Activated naive CD4-positive, alpha-beta T cell treated with anti-CD3 and anti-CD28 coated beads, Interleukin-2, amount 50 U/mL, for 24 hours (primary cell): ENCODE data around the gene RAD54L.
A peak's percentile ranks its signal among the peaks of the same experiment; 100 is the strongest.

Experiments
- H3K27ac Mint-ChIP-seq: one replicate; pipeline ENCODE4 v1.8.0; 2021; ENCODE audit warnings: mild to moderate bottlenecking, mixed read lengths
- H3K27me3 Mint-ChIP-seq: one replicate; pipeline ENCODE4 v1.8.0; 2021; ENCODE audit warnings: mixed read lengths
- H3K36me3 Mint-ChIP-seq: one replicate; pipeline ENCODE4 v1.8.0; 2021; ENCODE audit warnings: mixed read lengths
- H3K4me1 Mint-ChIP-seq: one replicate; pipeline ENCODE4 v1.8.0; 2021; ENCODE audit warnings: mixed read lengths
- H3K4me3 Mint-ChIP-seq: one replicate; pipeline ENCODE4 v1.8.0; 2021; ENCODE audit warnings: mild to moderate bottlenecking, mixed read lengths
- H3K9me3 Mint-ChIP-seq: one replicate; pipeline ENCODE4 v1.8.0; 2021; ENCODE audit warnings: mixed read lengths

Gene RAD54L

GRCh38 chr1:46263146-46263545 is 15.6 kb downstream of the RAD54L start:
- no peaks in the 10 kb centered on the region for H3K9me3 Mint-ChIP-seq
- peaks cover 10% of the 10 kb centered on the region for H3K36me3 Mint-ChIP-seq
- H3K4me1 Mint-ChIP-seq: no peaks in the 10 kb centered on the region
- H3K27ac Mint-ChIP-seq: no peak overlapping the region
- no peaks in the 10 kb centered on the region for H3K27me3 Mint-ChIP-seq
- H3K4me3 Mint-ChIP-seq: no peak overlapping the region

GRCh38 chr1:46268578-46268977 is 21.0 kb downstream of the RAD54L start:
- peaks cover 4% of the 10 kb centered on the region for H3K36me3 Mint-ChIP-seq
- H3K27ac Mint-ChIP-seq: no peak overlapping the region
- H3K9me3 Mint-ChIP-seq: no peaks in the 10 kb centered on the region

GRCh38 chr1:46274225-46275029 is 26.9 kb downstream of the RAD54L start:
- Mint-ChIP-seq H3K9me3 (no peaks in the 10 kb centered on the region), H3K27me3 (no peaks in the 10 kb centered on the region), H3K4me3 (no peak overlapping the region), H3K27ac (no peak overlapping the region), H3K4me1 (no peaks in the 10 kb centered on the region), H3K36me3 (peaks cover 1% of the 10 kb centered on the region)

More at GRCh38 chr1:46268578-46268977, 21.0 kb downstream of the RAD54L start:
- no peak overlapping the region for H3K4me3 Mint-ChIP-seq
- no peaks in the 10 kb centered on the region for H3K27me3 Mint-ChIP-seq
- no peaks in the 10 kb centered on the region for H3K4me1 Mint-ChIP-seq

- Mint-ChIP-seq H3K36me3 (peaks cover 1% of the 10 kb centered on the region), H3K4me1 (no peaks in the 10 kb centered on the region), H3K27ac (no peak overlapping the region), H3K27me3 (no peaks in the 10 kb centered on the region), H3K4me3 (no peak overlapping the region), H3K9me3 (no peaks in the 10 kb centered on the region)
Measured at GRCh38 chr1:46275030-46275337, 27.4 kb downstream of the RAD54L start.

GRCh38 chr1:46277658-46278373 is 30.3 kb downstream of the RAD54L start:
- Mint-ChIP-seq H3K36me3 (peaks cover 6% of the 10 kb centered on the region), H3K4me1 (no peaks in the 10 kb centered on the region), H3K27ac (no peak overlapping the region), H3K27me3 (no peaks in the 10 kb centered on the region), H3K4me3 (no peak overlapping the region), H3K9me3 (no peaks in the 10 kb centered on the region)

GRCh38 chr1:46278807-46279206 is 31.2 kb downstream of the RAD54L start:
- Mint-ChIP-seq H3K27me3 (no peaks in the 10 kb centered on the region), H3K4me1 (peaks cover 4% of the 10 kb centered on the region), H3K9me3 (no peaks in the 10 kb centered on the region), H3K4me3 (no peak overlapping the region), H3K36me3 (peaks cover 11% of the 10 kb centered on the region), H3K27ac (no peak overlapping the region)

- Mint-ChIP-seq H3K4me3 (no peak overlapping the region), H3K4me1 (peaks cover 4% of the 10 kb centered on the region), H3K36me3 (peaks cover 11% of the 10 kb centered on the region), H3K27ac (no peak overlapping the region), H3K9me3 (no peaks in the 10 kb centered on the region), H3K27me3 (no peaks in the 10 kb centered on the region)
Measured at GRCh38 chr1:46280092-46280491, 32.5 kb downstream of the RAD54L start.

GRCh38 chr1:46281021-46281420 is 33.5 kb downstream of the RAD54L start:
- H3K27me3 Mint-ChIP-seq: no peaks in the 10 kb centered on the region

GRCh38 chr1:46284058-46284457 is 36.5 kb downstream of the RAD54L start:
- H3K27me3 Mint-ChIP-seq: no peaks in the 10 kb centered on the region
- H3K4me3 Mint-ChIP-seq: no peak overlapping the region
- H3K9me3 Mint-ChIP-seq: no peaks in the 10 kb centered on the region
- H3K4me1 Mint-ChIP-seq: peaks cover 15% of the 10 kb centered on the region
- H3K36me3 Mint-ChIP-seq: peaks cover 11% of the 10 kb centered on the region
- H3K27ac Mint-ChIP-seq: no peak overlapping the region

More at GRCh38 chr1:46281021-46281420, 33.5 kb downstream of the RAD54L start:
- Mint-ChIP-seq H3K9me3 (no peaks in the 10 kb centered on the region), H3K4me1 (peaks cover 4% of the 10 kb centered on the region), H3K36me3 (peaks cover 11% of the 10 kb centered on the region), H3K4me3 (no peak overlapping the region), H3K27ac (no peak overlapping the region)

- H3K36me3 Mint-ChIP-seq: peaks cover 15% of the 10 kb centered on the region
- H3K4me3 Mint-ChIP-seq: no peak overlapping the region
- H3K4me1 Mint-ChIP-seq: peaks cover 15% of the 10 kb centered on the region
- H3K9me3 Mint-ChIP-seq: no peaks in the 10 kb centered on the region
- no peak overlapping the region for H3K27ac Mint-ChIP-seq
- no peaks in the 10 kb centered on the region for H3K27me3 Mint-ChIP-seq
Measured at GRCh38 chr1:46284597-46285564, 37.3 kb downstream of the RAD54L start.

- H3K4me3 Mint-ChIP-seq: no peak overlapping the region
- peaks cover 15% of the 10 kb centered on the region for H3K36me3 Mint-ChIP-seq
- H3K4me1 Mint-ChIP-seq: peaks cover 15% of the 10 kb centered on the region
- peak overlapping the region; percentile 67 for H3K27ac Mint-ChIP-seq
- H3K9me3 Mint-ChIP-seq: no peaks in the 10 kb centered on the region
- H3K27me3 Mint-ChIP-seq: no peaks in the 10 kb centered on the region
Measured at GRCh38 chr1:46285730-46286477, 38.3 kb downstream of the RAD54L start.

- Mint-ChIP-seq H3K36me3 (peaks cover 5% of the 10 kb centered on the region), H3K27ac (no peak overlapping the region), H3K4me1 (peaks cover 11% of the 10 kb centered on the region), H3K4me3 (no peak overlapping the region), H3K9me3 (no peaks in the 10 kb centered on the region), H3K27me3 (no peaks in the 10 kb centered on the region)
Measured at GRCh38 chr1:46288485-46289133, 41.0 kb downstream of the RAD54L start.

- Mint-ChIP-seq H3K27ac (no peak overlapping the region), H3K27me3 (no peaks in the 10 kb centered on the region), H3K4me1 (peaks cover 11% of the 10 kb centered on the region), H3K4me3 (no peak overlapping the region), H3K9me3 (no peaks in the 10 kb centered on the region), H3K36me3 (peaks cover 5% of the 10 kb centered on the region)
Measured at GRCh38 chr1:46289134-46289494, 41.6 kb downstream of the RAD54L start.

- Mint-ChIP-seq H3K4me3 (no peak overlapping the region), H3K27ac (no peak overlapping the region), H3K9me3 (no peaks in the 10 kb centered on the region), H3K4me1 (peaks cover 11% of the 10 kb centered on the region), H3K27me3 (no peaks in the 10 kb centered on the region), H3K36me3 (peaks cover 5% of the 10 kb centered on the region)
Measured at GRCh38 chr1:46289976-46290375, 42.4 kb downstream of the RAD54L start.

- no peaks in the 10 kb centered on the region for H3K9me3 Mint-ChIP-seq
- no peak overlapping the region for H3K27ac Mint-ChIP-seq
- peaks cover 16% of the 10 kb centered on the region for H3K36me3 Mint-ChIP-seq
- peaks cover 1% of the 10 kb centered on the region for H3K4me1 Mint-ChIP-seq
- H3K4me3 Mint-ChIP-seq: no peak overlapping the region
- H3K27me3 Mint-ChIP-seq: no peaks in the 10 kb centered on the region
Measured at GRCh38 chr1:46295306-46295705, 47.7 kb downstream of the RAD54L start.
